ENCODE measurements around the gene IFFO2.

The IFFO2 gene

DNA sequence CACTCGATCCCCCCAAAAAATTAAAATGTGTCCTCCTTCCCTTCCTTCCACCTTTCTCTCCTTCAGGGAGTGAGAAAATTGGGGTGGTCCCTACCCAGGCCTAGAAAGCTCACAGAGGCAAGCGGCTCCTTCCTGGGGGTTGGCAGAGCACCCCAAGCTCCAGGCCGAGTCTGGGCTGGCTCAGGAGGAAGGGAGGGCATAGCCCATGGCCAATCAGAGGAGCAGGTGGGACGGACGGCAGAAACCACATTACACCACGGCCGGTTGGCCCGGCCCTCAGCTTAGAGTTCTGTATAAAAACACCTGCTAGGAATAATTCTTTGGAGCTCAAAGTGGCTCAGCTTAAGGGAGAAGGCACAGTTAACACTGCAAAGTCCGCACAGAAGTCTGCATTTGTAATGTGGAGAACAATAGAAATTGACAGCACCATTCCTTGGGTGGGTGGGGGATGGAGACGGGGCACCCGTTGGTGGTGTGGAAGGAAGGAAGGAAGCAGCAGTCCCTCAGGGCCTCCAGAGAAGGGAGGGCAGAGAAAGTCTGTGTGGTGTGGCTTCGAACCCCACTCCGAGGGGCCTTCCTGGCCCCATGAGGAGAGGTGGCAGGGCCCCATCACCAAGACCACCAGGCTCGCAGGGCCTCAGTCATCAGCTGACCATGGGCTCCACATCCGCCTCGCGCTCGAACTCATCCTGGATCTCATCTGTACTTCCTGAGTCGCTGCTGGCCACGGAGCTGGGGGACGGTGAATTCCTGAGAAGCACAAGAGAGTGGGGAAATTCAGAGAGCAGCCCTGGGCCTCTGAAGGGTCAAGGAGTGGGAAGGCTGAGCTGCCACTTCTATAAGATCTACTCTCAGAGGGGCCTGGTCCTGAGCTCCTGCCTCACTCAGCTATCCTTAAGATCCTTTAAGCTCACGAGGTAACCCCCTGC is 48.3 kb downstream of the IFFO2 start:
- TF ChIP-seq ZFP3 (CRISPR knock-in tag; IDR thresholded peaks at IDR 0.05), result no peak
- no peak for TF ChIP-seq PPARA (CRISPR knock-in tag; IDR thresholded peaks at IDR 0.05; ENCODE audit: borderline replicate concordance)
- no peak for TF ChIP-seq GLIS3 (CRISPR knock-in tag; IDR thresholded peaks at IDR 0.05)
- no peak for TF ChIP-seq ZNF565 (CRISPR knock-in tag; conservative IDR thresholded peaks at IDR 0.05; ENCODE audit: low read depth)
- TF ChIP-seq CREB5 (CRISPR knock-in tag; IDR thresholded peaks at IDR 0.05; ENCODE audit: low read depth), result no peak
- no peak for TF ChIP-seq SNAI2 (CRISPR knock-in tag; IDR thresholded peaks at IDR 0.05)
- TF ChIP-seq, protein P1, sequence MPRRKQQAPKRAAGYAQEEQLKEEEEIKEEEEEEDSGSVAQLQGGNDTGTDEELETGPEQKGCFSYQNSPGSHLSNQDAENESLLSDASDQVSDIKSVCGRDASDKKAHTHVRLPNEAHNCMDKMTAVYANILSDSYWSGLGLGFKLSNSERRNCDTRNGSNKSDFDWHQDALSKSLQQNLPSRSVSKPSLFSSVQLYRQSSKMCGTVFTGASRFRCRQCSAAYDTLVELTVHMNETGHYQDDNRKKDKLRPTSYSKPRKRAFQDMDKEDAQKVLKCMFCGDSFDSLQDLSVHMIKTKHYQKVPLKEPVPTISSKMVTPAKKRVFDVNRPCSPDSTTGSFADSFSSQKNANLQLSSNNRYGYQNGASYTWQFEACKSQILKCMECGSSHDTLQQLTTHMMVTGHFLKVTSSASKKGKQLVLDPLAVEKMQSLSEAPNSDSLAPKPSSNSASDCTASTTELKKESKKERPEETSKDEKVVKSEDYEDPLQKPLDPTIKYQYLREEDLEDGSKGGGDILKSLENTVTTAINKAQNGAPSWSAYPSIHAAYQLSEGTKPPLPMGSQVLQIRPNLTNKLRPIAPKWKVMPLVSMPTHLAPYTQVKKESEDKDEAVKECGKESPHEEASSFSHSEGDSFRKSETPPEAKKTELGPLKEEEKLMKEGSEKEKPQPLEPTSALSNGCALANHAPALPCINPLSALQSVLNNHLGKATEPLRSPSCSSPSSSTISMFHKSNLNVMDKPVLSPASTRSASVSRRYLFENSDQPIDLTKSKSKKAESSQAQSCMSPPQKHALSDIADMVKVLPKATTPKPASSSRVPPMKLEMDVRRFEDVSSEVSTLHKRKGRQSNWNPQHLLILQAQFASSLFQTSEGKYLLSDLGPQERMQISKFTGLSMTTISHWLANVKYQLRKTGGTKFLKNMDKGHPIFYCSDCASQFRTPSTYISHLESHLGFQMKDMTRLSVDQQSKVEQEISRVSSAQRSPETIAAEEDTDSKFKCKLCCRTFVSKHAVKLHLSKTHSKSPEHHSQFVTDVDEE (CRISPR knock-in tag; IDR thresholded peaks at IDR 0.05), result no peak
- no peak for TF ChIP-seq OSR1 (CRISPR knock-in tag; IDR thresholded peaks at IDR 0.05)
- TF ChIP-seq, protein P2, sequence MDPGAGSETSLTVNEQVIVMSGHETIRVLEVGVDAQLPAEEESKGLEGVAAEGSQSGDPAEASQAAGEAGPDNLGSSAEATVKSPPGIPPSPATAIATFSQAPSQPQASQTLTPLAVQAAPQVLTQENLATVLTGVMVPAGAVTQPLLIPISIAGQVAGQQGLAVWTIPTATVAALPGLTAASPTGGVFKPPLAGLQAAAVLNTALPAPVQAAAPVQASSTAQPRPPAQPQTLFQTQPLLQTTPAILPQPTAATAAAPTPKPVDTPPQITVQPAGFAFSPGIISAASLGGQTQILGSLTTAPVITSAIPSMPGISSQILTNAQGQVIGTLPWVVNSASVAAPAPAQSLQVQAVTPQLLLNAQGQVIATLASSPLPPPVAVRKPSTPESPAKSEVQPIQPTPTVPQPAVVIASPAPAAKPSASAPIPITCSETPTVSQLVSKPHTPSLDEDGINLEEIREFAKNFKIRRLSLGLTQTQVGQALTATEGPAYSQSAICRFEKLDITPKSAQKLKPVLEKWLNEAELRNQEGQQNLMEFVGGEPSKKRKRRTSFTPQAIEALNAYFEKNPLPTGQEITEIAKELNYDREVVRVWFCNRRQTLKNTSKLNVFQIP (CRISPR knock-in tag; IDR thresholded peaks at IDR 0.05; ENCODE audit: borderline replicate concordance, low read depth), result no peak
- ATAC-seq, result no peak

DNA sequence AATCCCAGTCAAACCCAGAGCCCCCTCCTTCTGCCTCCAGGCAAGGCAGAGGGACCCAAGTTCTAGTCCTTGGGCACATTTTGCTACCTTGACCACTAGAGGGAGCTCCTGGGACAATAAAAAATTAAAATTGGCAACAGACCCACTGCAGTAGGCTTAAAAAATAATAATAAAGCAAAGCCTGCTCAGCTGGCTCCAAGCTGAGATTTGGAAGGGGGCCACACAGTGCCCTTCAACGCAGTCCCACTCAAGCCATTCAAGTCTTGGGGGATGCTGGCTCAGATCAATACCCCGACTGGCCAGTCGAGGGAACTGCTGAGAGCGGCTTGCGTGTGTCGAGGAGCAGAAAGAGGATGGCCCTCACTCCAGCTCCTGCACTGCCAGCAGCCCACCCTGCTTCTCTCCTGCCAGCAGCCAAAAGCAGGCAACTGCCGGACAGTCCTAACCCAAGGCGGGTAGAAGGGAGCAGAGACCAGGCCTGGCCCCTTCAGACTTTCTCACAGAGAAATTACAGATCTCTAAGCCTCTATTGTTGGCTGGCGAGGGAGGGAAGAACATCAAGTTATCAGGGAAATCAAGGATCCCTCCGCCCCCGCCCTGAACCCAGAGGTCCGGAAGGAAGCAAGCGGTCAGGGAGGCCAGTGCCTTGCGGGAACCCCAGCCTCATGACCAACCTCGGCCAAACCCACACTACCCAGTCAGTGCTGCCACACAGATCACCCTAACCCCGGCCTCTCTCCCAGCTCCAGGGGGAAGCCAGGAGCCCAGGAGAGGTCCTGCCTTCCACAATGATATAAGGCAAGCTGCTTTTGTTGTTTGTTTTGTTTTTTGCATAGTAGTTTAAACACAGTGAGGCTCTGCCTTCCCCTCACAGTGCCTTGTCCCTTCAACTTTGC is 49.2 kb downstream of the IFFO2 start:
- no peak for TF ChIP-seq SNAI2 (CRISPR knock-in tag; IDR thresholded peaks at IDR 0.05)
- no peak for TF ChIP-seq RARB (CRISPR knock-in tag; IDR thresholded peaks at IDR 0.05)
- TF ChIP-seq ZNF70 (CRISPR knock-in tag; IDR thresholded peaks at IDR 0.05), result no peak
- ATAC-seq, result peak; percentile 9; the same call in 2 of the 3 replicates

DNA sequence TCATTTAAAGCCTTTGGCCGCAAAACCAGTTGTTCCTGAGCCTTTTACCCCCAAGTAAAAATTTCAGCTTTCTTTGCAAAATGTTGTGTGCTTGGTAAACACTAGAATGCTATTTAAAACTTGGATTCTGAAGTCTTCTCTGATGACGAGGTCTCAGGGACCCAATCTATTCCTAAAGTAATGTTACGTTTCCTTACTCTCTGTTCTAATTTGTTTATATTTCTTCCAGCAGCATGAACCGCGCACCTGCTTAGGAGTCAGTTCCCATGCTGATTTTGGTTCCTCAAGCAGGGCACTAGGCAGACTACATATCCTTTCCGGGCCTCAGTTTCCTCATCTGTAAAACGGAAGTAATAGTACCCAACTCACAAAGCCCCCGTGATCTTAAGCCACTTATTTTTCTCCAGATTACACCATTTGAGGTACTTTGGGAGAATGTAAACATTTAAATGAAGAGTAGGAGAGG is 53.2 kb downstream of the IFFO2 start:
- ATAC-seq, result no peak
- TF ChIP-seq OSR1 (CRISPR knock-in tag; IDR thresholded peaks at IDR 0.05), result no peak
- no peak for TF ChIP-seq ZNF8 (CRISPR knock-in tag; IDR thresholded peaks at IDR 0.05)
- TF ChIP-seq SNAI2 (CRISPR knock-in tag; IDR thresholded peaks at IDR 0.05), result no peak
- TF ChIP-seq, protein P2 (CRISPR knock-in tag; IDR thresholded peaks at IDR 0.05; ENCODE audit: borderline replicate concordance, low read depth), result no peak
- no peak for TF ChIP-seq ESRRG (CRISPR knock-in tag; IDR thresholded peaks at IDR 0.05)
- no peak for TF ChIP-seq ZFP3 (CRISPR knock-in tag; IDR thresholded peaks at IDR 0.05)
- TF ChIP-seq ISL1 (CRISPR knock-in tag; IDR thresholded peaks at IDR 0.05), result no peak
- TF ChIP-seq ZC3H10 (CRISPR knock-in tag; IDR thresholded peaks at IDR 0.05), result no peak
- no peak for TF ChIP-seq TOX (CRISPR knock-in tag; IDR thresholded peaks at IDR 0.05; ENCODE audit: borderline replicate concordance)
- no peak for TF ChIP-seq CSRNP3 (CRISPR knock-in tag; IDR thresholded peaks at IDR 0.05)
- TF ChIP-seq GLIS3 (CRISPR knock-in tag; IDR thresholded peaks at IDR 0.05), result no peak
- TF ChIP-seq, protein P1 (CRISPR knock-in tag; IDR thresholded peaks at IDR 0.05), result no peak
- no peak for TF ChIP-seq ZNF70 (CRISPR knock-in tag; IDR thresholded peaks at IDR 0.05)
- no peak for TF ChIP-seq PPARA (CRISPR knock-in tag; IDR thresholded peaks at IDR 0.05; ENCODE audit: borderline replicate concordance)
- no peak for TF ChIP-seq RARB (CRISPR knock-in tag; IDR thresholded peaks at IDR 0.05)
- no peak for TF ChIP-seq BACH2 (CRISPR knock-in tag; IDR thresholded peaks at IDR 0.05; ENCODE audit: borderline replicate concordance)
- TF ChIP-seq CSDC2 (CRISPR knock-in tag; IDR thresholded peaks at IDR 0.05), result no peak
- TF ChIP-seq TCF4 (CRISPR knock-in tag; IDR thresholded peaks at IDR 0.05; ENCODE audit: borderline replicate concordance), result no peak
